ENCODE data around the gene AUTS2.
"Not testable (repeated sequence)": the region's sequence is repeated elsewhere in the genome, so short reads cannot be mapped to it uniquely, and the experiment has no call there.

The AUTS2 gene

GRCh38 chr7:70343519-70343918 is 745.2 kb downstream of the AUTS2 start:
- DNase-seq: no peak

- no peak for DNase-seq
Observed at GRCh38 chr7:70344726-70345125, 746.5 kb downstream of the AUTS2 start.

GRCh38 chr7:70346844-70347462 is 748.7 kb downstream of the AUTS2 start:
- DNase-seq: no peak

- DNase-seq: no peak
Observed at GRCh38 chr7:70347463-70348254, 749.4 kb downstream of the AUTS2 start.

GRCh38 chr7:70349031-70349430 is 750.8 kb downstream of the AUTS2 start:
- DNase-seq: no peak

GRCh38 chr7:70349819-70350218 is 751.5 kb downstream of the AUTS2 start:
- DNase-seq: no peak

- no peak for DNase-seq
Observed at GRCh38 chr7:70352088-70352487, 753.8 kb downstream of the AUTS2 start.

- peak; percentile 36 for DNase-seq
Observed at GRCh38 chr7:70352906-70353305, 754.6 kb downstream of the AUTS2 start.

- peak; percentile 26 for DNase-seq
Observed at GRCh38 chr7:70353330-70353945, 755.2 kb downstream of the AUTS2 start.

GRCh38 chr7:70353946-70354335 is 755.7 kb downstream of the AUTS2 start:
- no peak for DNase-seq

- no peak for DNase-seq
Observed at GRCh38 chr7:70354409-70355169, 756.3 kb downstream of the AUTS2 start.

- no peak for DNase-seq
Observed at GRCh38 chr7:70355198-70356020, 757.1 kb downstream of the AUTS2 start.

- peak; percentile 85 for DNase-seq
Observed at GRCh38 chr7:70356085-70356786, 758.0 kb downstream of the AUTS2 start.

- no peak for DNase-seq
Observed at GRCh38 chr7:70356787-70357328, 758.6 kb downstream of the AUTS2 start.

GRCh38 chr7:70360557-70360956 is 762.3 kb downstream of the AUTS2 start:
- no peak for DNase-seq

- no peak for DNase-seq
Observed at GRCh38 chr7:70361821-70362220, 763.5 kb downstream of the AUTS2 start.

- not testable (repeated sequence) for DNase-seq
Observed at GRCh38 chr7:70364393-70364792, 766.1 kb downstream of the AUTS2 start.

- no peak for DNase-seq
Observed at GRCh38 chr7:70371652-70372051, 773.4 kb downstream of the AUTS2 start.

GRCh38 chr7:70372768-70373515 is 774.7 kb downstream of the AUTS2 start:
- DNase-seq: no peak

GRCh38 chr7:70374772-70375533 is 776.7 kb downstream of the AUTS2 start:
- no peak for DNase-seq

Measured in NCI-H2029 (cell line).